SK-N-MC (cell line): ENCODE measurements around the gene CD52.

Source experiments
- DNase-seq: peaks from one replicate; pipeline ENCODE4 v3.0.0-alpha.2; 2011; ENCODE audit warnings: low read depth, low spot score
- H3K27ac ChIP-seq: fragments of 200-600 bp; sonication (generic); 2 replicates; pipeline ENCODE4 v1.5.1; 2016; ENCODE audit warnings: mixed run types
- H3K36me3 ChIP-seq: fragments of 200-600 bp; sonication (generic); 2 replicates; pipeline ENCODE4 v1.6.1; 2017; ENCODE audit warnings: antibody characterized with exemption, low read length, mixed read lengths; ENCODE audit not compliant: insufficient read depth
- H3K4me3 ChIP-seq: fragments of 200-600 bp; sonication (generic); 2 replicates; pipeline ENCODE4 v1.5.1; 2016
- H3K9ac ChIP-seq: fragments of 200-600 bp; sonication (generic); 2 replicates; pipeline ENCODE4 v1.8.0; 2017; ENCODE audit warnings: mixed run types, mixed read lengths; ENCODE audit not compliant: insufficient read length
- H3K9me3 ChIP-seq: fragments of 200-600 bp; sonication (generic); 2 replicates; pipeline ENCODE4 v1.6.1; 2017; ENCODE audit warnings: low read depth, mild to moderate bottlenecking, antibody characterized with exemption, low read length, moderate library complexity, mixed read lengths
- EZH2 ChIP-seq: fragments of 200-600 bp; sonication (generic); IDR thresholded peaks from one replicate; pipeline ENCODE4 v1.6.1; 2017; ENCODE audit warnings: antibody characterized with exemption
- FOXP2 ChIP-seq: optimal IDR thresholded peaks from 2 replicates; pipeline ENCODE3; 2011; ENCODE audit warnings: mild to moderate bottlenecking, moderate library complexity; ENCODE audit not compliant: insufficient read depth; ENCODE audit errors: extremely low read length, control extremely low read depth
- POLR2AphosphoS5 ChIP-seq: IDR thresholded peaks from 2 replicates; pipeline ENCODE4 v1.6.1; 2012; ENCODE audit warnings: mild to moderate bottlenecking, low read depth, low read length, borderline replicate concordance

CD52 gene

DNA sequence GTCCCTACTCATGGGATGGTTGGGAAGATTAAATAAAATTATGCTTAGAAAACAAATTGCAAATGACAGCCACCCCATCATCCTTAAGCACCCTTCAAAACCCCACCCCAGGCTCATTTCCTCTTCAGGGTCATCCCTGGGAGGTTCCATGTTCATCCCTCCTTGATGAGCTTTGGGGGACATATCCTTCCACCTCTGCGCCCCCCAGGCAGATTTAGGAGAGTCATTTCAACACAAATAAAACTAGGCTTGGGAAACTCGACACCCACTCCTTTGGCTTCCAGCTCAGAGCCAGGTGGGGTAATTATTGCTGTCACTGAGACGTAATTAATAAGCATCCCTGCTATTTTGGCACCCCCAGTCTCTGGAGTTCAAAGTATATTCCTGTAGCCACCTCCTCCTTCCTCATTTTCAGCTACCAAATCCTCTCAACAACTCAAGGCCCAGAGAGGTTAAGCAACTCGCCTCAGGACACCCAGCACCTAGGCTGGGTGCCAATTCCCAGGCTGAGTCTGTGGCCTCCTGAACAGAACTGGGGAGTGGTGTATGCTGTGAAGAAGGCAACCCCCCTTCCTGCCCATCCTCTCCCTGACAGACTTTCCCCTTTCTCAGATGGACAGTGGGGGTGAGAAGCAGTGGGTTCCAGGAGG is 35.6 kb downstream of the CD52 start:
- H3K9ac ChIP-seq = no peak overlapping the region
- no peak for DNase-seq
- no peaks in the 10 kb centered on the region for H3K36me3 ChIP-seq
- no peaks in the 10 kb centered on the region for H3K9me3 ChIP-seq
- TF ChIP-seq FOXP2 = no peak
- no peak for TF ChIP-seq EZH2
- no peak for TF ChIP-seq POLR2AphosphoS5
- H3K27ac ChIP-seq = no peak overlapping the region
- H3K4me3 ChIP-seq = no peak overlapping the region

DNA sequence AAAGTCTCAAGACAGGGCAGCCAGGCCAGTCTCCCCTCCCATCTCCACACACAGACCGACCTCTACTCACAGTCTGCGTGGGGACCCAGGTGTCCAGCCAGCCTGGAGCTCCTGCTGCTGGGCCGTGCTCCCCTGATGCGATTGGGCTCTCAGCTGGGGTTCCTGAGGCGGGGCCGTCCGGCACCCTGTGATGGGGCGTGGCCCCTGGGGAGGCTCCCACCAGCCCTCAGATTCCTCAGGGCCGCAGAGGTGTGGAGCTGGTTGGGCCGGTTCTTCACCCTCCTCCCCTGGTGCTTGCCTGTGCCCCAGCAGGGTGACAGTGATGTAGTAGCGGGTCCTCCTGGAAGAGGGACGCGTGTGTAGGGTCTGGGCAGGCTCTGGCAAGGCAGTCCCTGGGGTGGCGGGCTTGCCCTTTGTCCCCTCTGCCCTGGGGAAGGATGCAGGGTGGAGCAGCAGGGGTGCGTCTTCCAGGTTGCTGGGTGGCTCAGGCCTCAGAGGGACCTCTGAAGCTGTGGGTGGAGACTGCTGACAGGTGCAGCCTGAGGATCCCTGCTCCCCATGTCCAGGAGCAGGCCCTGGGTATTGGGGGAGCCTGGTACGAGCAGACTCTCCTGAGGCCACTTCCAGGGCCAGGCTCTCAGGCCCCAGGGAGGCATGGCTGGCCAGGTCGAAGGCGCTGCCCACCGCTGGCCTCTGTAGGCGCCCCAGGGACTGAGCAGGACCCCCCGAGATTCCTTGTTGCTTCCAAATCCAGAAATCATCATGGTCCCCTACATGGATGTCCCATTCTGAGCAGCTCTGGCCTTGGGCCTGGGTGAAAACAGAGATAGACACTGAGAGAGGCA is 36.4 kb downstream of the CD52 start, which contains the start of gene CRYBG2:
TSS of gene CRYBG2 (minus strand) at position 155 of the 845 bp plus-strand sequence. CDS start 7,473 bp downstream, outside the sequence.
- H3K36me3 ChIP-seq = no peaks in the 10 kb centered on the region
- H3K9ac ChIP-seq = no peak within 1 kb of the TSS
- H3K4me3 ChIP-seq = no peak within 1 kb of the TSS
- no peaks in the 10 kb centered on the region for H3K9me3 ChIP-seq
- TF ChIP-seq FOXP2 = no peak
- TF ChIP-seq POLR2AphosphoS5 = no peak
- TF ChIP-seq EZH2 = no peak
- H3K27ac ChIP-seq = no peak within 1 kb of the TSS
- no peak for DNase-seq

DNA sequence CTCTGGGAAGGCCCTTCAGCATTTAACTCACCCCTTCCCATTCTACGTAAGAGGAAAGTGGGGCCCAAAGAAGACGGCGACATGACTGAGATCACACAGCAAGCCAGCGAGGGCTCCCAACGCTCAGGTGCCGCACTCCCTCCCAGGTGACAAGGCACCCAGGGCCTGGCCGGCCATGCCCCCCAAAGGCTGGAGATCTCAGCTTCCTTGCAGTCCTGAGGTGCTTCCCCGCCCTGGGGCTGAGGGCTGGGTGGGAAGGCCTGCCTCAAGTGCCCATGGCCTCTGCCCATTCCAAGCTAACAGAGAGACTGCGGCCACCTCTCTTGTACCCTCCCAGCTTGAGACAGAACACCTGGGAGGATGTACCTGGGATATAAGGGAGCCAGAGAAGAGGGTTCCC is 37.2 kb downstream of the CD52 start:
- DNase-seq = no peak
- no peak overlapping the region for H3K9ac ChIP-seq
- no peak overlapping the region for H3K27ac ChIP-seq
- no peak for TF ChIP-seq EZH2
- TF ChIP-seq POLR2AphosphoS5 = no peak
- H3K9me3 ChIP-seq = no peaks in the 10 kb centered on the region
- no peaks in the 10 kb centered on the region for H3K36me3 ChIP-seq
- no peak overlapping the region for H3K4me3 ChIP-seq

- H3K9ac ChIP-seq = no peak overlapping the region
- no peak for TF ChIP-seq EZH2
- H3K9me3 ChIP-seq = no peaks in the 10 kb centered on the region
- no peak overlapping the region for H3K4me3 ChIP-seq
- H3K36me3 ChIP-seq = no peaks in the 10 kb centered on the region
- no peak overlapping the region for H3K27ac ChIP-seq
- DNase-seq = no peak
These were observed 38.3 kb downstream of the CD52 start for GRCh38 chr1:26356106-26356505.

DNA sequence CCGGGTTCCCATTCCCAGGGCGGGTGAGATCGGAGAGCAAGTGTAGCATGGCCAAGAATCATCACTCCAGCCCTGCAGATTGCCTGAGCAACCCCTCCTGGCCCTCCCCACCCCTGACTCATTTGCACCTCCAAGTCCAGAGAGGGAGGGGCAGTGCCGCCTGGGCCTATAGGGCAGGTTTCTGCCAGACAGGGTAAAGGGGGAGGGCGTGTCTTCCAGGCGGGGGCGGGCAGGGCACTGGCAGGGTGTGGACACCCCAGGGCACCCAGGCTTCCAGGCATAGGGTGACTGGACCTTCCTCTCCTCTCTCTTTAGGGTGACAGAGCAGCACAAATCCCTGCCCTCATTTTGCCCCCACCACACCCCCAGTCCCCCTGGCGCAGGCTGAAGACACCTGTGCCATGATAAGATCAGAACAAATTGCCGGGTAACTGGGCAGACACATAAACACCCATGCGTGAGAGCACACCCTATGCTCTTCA is 39.4 kb downstream of the CD52 start:
- Histone ChIP-seq H3K36me3 (no peaks in the 10 kb centered on the region), H3K9me3 (no peaks in the 10 kb centered on the region), H3K9ac (no peak overlapping the region), H3K4me3 (no peak overlapping the region), H3K27ac (no peak overlapping the region)
- TF ChIP-seq EZH2 (no peak), POLR2AphosphoS5 (no peak), FOXP2 (no peak)
- no peak for DNase-seq

- TF ChIP-seq POLR2AphosphoS5 (no peak), EZH2 (no peak), FOXP2 (no peak)
- Histone ChIP-seq H3K9me3 (no peaks in the 10 kb centered on the region), H3K36me3 (no peaks in the 10 kb centered on the region), H3K27ac (no peak overlapping the region), H3K4me3 (no peak overlapping the region), H3K9ac (no peak overlapping the region)
- no peak for DNase-seq
These were observed 40.9 kb downstream of the CD52 start for GRCh38 chr1:26358411-26359384.

GRCh38 chr1:26359981-26360806 is 42.4 kb downstream of the CD52 start:
- Histone ChIP-seq H3K9me3 (no peaks in the 10 kb centered on the region), H3K9ac (no peak overlapping the region), H3K27ac (no peak overlapping the region), H3K36me3 (no peaks in the 10 kb centered on the region), H3K4me3 (peak overlapping the region; percentile 36)
- DNase-seq = no peak
- TF ChIP-seq EZH2 (no peak), POLR2AphosphoS5 (no peak), FOXP2 (no peak)
